Aorta (tissue), 5 donors: ENCODE measurements around the gene YOD1. TPM values are rescaled to one million over a fixed set of nuclear protein-coding genes. Genes with fewer than 3 reads are reported as not detected.

Source experiments
- ATAC-seq: fragments of 200-7000 bp; cut with Tn5 transposase; one replicate; pipeline ENCODE4 v1.9.1; 2022; ENCODE audit warnings: moderate library complexity; ENCODE audit not compliant: low FRiP score
- DNase-seq, 2 donors: peaks; one replicate each; pipeline ENCODE4 v3.0.0-alpha.2; 2020
- H3K27ac ChIP-seq, 2 donors: one replicate each; pipeline ENCODE4 v1.5.1; 2013; ENCODE audit warnings: low read length in 2 of 2, mild to moderate bottlenecking in 2 of 2, moderate library complexity in 2 of 2, control low read depth in 1 of 2, inconsistent platforms in 1 of 2, low read depth in 1 of 2
- H3K27me3 ChIP-seq, 2 donors: one replicate each; pipeline ENCODE4 v1.6.1; 2013; ENCODE audit warnings: control low read depth in 1 of 2, low read length in 1 of 2, mild to moderate bottlenecking in 1 of 2, moderate library complexity in 1 of 2; ENCODE audit not compliant: insufficient read depth in 2 of 2, control insufficient read depth in 1 of 2
- H3K36me3 ChIP-seq, 2 donors: one replicate each; pipeline ENCODE4 v1.6.1; 2013; ENCODE audit warnings: control low read depth in 1 of 2, low read length in 1 of 2, mild to moderate bottlenecking in 1 of 2; ENCODE audit not compliant: insufficient read depth in 2 of 2, control insufficient read depth in 1 of 2
- H3K4me1 ChIP-seq, 2 donors: one replicate each; pipeline ENCODE4 v1.6.1; 2013; ENCODE audit warnings: low read length in 2 of 2, control low read depth in 1 of 2, mild to moderate bottlenecking in 1 of 2, moderate library complexity in 1 of 2; ENCODE audit not compliant: insufficient read depth in 2 of 2, control insufficient read depth in 1 of 2
- H3K4me3 ChIP-seq, 2 donors: one replicate each; pipeline ENCODE4 v1.5.1; 2013; ENCODE audit warnings: low read length in 2 of 2, control low read depth in 1 of 2, mild to moderate bottlenecking in 1 of 2
- H3K9me3 ChIP-seq: one replicate; pipeline ENCODE4 v1.6.1; 2013; ENCODE audit warnings: mild to moderate bottlenecking, low read length; ENCODE audit not compliant: control insufficient read depth
- WGBS, 2 donors: extraction: QIAGEN DNeasy Blood & Tissue Kit; methylation state at CpG; one replicate each; pipeline ENCODE4 v1.1.7; 2013; 5-methylcytosine and 5-hydroxymethylcytosine counted together
- intact Hi-C, 2 donors: fragments of 100-400 bp; cut with DNase I; formaldehyde crosslinking; loops; one replicate each; pipeline versions ENCODE4 v1.14.2 to v1.15.0; 2022
- polyA plus RNA-seq, 2 donors: library from polyadenylated mRNA; stranded (reverse); fragments of 200-250 nt; gene quantifications; one replicate each; pipeline ENCODE4 v1.2.3, GENCODE V29; 2013
- total RNA-seq, 2 donors: library from RNA; stranded (reverse); fragmentation: NEBNext Ultra II Directional; extraction: Animal tissue kit (Norgen Biotek cat#: 25700); gene quantifications; one replicate each; pipeline ENCODE4 v1.2.1, GENCODE V29; 2021
- donor health status: healthy with polysubstance abuse.
- donor health status: Bipolar disorder and iron deficiency.
- donor health status: DM: no; HTN: no; CAD: no.
- donor health status: DM: no; HTN: no; CAD: no.
- donor health status: DM: yes; HTN: yes; CAD: no.

Gene YOD1
- total and polyA plus RNA-seq, 4 donors = 0.75 to 6.6 (median 4.1) TPM

DNA sequence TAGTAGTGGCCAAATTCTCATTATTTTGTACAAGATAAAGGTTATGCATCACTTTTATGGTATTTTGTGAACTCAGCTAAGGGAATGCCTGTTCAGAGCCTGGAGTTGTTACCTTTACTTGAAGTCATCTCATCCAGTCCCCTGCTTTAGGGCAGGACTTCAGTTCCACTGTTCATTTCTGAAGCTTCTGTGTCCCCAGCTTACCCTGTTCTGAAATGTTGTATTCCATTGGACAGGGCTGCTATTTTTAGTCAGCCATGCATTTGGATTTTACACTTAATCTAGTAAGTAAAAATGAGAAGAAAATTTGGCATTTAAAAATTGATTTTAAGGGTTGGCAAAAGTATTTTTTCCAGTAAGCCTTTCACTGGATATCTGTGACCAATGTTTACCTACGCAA lies 26.0 kb upstream of the YOD1 start:
- no peaks in the 10 kb centered on the region for H3K27me3 ChIP-seq
- WGBS, 2 donors = 88 to 97% methylated on average over 1 of the region's 1 CpG
- H3K4me3 ChIP-seq = no peak overlapping the region
- no peaks in the 10 kb centered on the region for H3K9me3 ChIP-seq
- H3K36me3 ChIP-seq = no peaks in the 10 kb centered on the region
- intact Hi-C loops = loop anchor here in 1 of 2 donors (1.0 kb wide), 1 partner anchor 27 kb away; no protein-coding TSS in a partner anchor
- DNase-seq (no peak), ATAC-seq (no peak)
- no peaks in the 10 kb centered on the region for H3K4me1 ChIP-seq
- H3K27ac ChIP-seq = no peak overlapping the region

GRCh38 chr1:207076181-207076955 lies 25.4 kb upstream of the YOD1 start:
- no peaks in the 10 kb centered on the region for H3K9me3 ChIP-seq
- H3K4me3 ChIP-seq = no peak overlapping the region
- H3K4me1 ChIP-seq = no peaks in the 10 kb centered on the region
- no peaks in the 10 kb centered on the region for H3K36me3 ChIP-seq
- 66 to 73% methylated on average over 5 of the region's 5 CpGs for WGBS, 2 donors
- intact Hi-C loops = no loop called here
- ATAC-seq = no peak
- no peak overlapping the region for H3K27ac ChIP-seq
- DNase-seq = no peak
- no peaks in the 10 kb centered on the region for H3K27me3 ChIP-seq

- no peaks in the 10 kb centered on the region for H3K9me3 ChIP-seq
- peaks cover 0 to 1% of the 10 kb centered on the region in 2 donors for H3K36me3 ChIP-seq
- no peaks in the 10 kb centered on the region for H3K4me1 ChIP-seq
- ATAC-seq (no peak), DNase-seq (no peak)
- H3K27ac ChIP-seq = no peak overlapping the region
- H3K27me3 ChIP-seq = no peaks in the 10 kb centered on the region
- 69 to 74% methylated on average over 4 of the region's 4 CpGs for WGBS, 2 donors
- intact Hi-C loops = no loop called here
- H3K4me3 ChIP-seq = no peak overlapping the region
Measured at GRCh38 chr1:207073906-207074820, 23.2 kb upstream of the YOD1 start.

- no peak overlapping the region for H3K27ac ChIP-seq
- peaks cover 0 to 3% of the 10 kb centered on the region in 2 donors for H3K36me3 ChIP-seq
- no peaks in the 10 kb centered on the region for H3K4me1 ChIP-seq
- intact Hi-C loops = no loop called here
- H3K9me3 ChIP-seq = no peaks in the 10 kb centered on the region
- no peaks in the 10 kb centered on the region for H3K27me3 ChIP-seq
- WGBS, 2 donors = 81 to 82% methylated on average over 8 of the region's 8 CpGs
- no peak for ATAC-seq
- no peak for DNase-seq
- no peak overlapping the region for H3K4me3 ChIP-seq
Measured at GRCh38 chr1:207072233-207072632, 21.2 kb upstream of the YOD1 start.

DNA sequence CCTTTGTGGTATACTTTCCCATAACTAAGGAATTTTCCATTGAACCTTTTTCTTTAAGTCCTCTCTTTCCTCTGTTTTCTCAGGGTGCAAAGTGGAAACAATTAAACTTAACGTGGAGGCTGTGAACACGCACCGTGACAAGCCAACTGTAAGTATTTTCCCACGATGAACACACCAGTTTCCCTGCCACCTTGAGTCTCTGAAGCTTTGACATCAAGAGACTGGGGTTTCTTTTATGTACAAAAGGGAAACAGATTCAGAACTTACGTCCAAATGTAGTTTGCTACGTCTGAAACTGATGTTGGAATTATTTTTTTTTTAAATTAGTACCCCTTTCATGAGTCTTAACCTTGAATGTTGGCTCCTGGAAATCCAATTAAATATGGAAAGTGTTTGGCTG lies 20.4 kb upstream of the YOD1 start:
- WGBS, 2 donors = 85 to 86% methylated on average over 6 of the region's 6 CpGs
- no peaks in the 10 kb centered on the region for H3K4me1 ChIP-seq
- intact Hi-C loops = no loop called here
- H3K36me3 ChIP-seq = peaks cover 0 to 3% of the 10 kb centered on the region in 2 donors
- H3K9me3 ChIP-seq = no peaks in the 10 kb centered on the region
- no peaks in the 10 kb centered on the region for H3K27me3 ChIP-seq
- ATAC-seq (no peak), DNase-seq (no peak)
- no peak overlapping the region for H3K4me3 ChIP-seq
- H3K27ac ChIP-seq = no peak overlapping the region

- peaks cover 0 to 3% of the 10 kb centered on the region in 2 donors for H3K36me3 ChIP-seq
Measured at GRCh38 chr1:207070811-207071210, 19.8 kb upstream of the YOD1 start.

GRCh38 chr1:207069858-207070506 lies 19.0 kb upstream of the YOD1 start:
- Histone ChIP-seq H3K4me1 (no peaks in the 10 kb centered on the region), H3K27me3 (no peaks in the 10 kb centered on the region), H3K4me3 (no peak overlapping the region), H3K36me3 (peaks cover 0 to 3% of the 10 kb centered on the region in 2 donors), H3K9me3 (no peaks in the 10 kb centered on the region), H3K27ac (no peak overlapping the region)
- intact Hi-C loops = no loop called here
- no peak for DNase-seq
- WGBS, 2 donors = 92 to 94% methylated on average over 5 of the region's 5 CpGs
- ATAC-seq = no peak

More at GRCh38 chr1:207070811-207071210, 19.8 kb upstream of the YOD1 start:
- no peak overlapping the region for H3K27ac ChIP-seq
- H3K4me1 ChIP-seq = no peaks in the 10 kb centered on the region
- no peaks in the 10 kb centered on the region for H3K27me3 ChIP-seq
- 93 to 96% methylated on average over 4 of the region's 4 CpGs for WGBS, 2 donors
- no peaks in the 10 kb centered on the region for H3K9me3 ChIP-seq
- ATAC-seq = no peak
- intact Hi-C loops = no loop called here
- DNase-seq = no peak
- H3K4me3 ChIP-seq = no peak overlapping the region

DNA sequence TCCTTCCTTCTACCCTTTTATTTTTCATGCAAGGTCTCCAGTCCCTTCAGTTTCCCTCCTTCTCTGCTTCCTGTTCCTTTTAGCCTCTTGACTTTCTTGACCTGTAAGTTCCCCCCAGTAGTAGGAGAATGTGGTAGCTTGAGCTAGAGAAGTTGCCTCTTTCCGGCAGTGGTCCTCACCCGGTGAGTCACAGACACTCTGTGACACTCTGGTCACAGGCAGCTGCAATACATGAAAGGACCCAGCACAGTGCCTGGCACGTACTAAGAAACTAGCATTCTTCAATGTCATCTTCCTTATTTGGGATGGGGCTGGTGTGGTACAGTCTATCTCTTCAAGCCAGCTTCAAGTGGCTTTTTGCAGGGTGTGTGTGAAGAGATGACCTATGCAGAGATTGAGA lies 18.1 kb upstream of the YOD1 start:
- Histone ChIP-seq H3K9me3 (no peaks in the 10 kb centered on the region), H3K4me1 (no peaks in the 10 kb centered on the region), H3K36me3 (peaks cover 0 to 3% of the 10 kb centered on the region in 2 donors), H3K27ac (no peak overlapping the region), H3K4me3 (no peak overlapping the region), H3K27me3 (no peaks in the 10 kb centered on the region)
- intact Hi-C loops = no loop called here
- ATAC-seq (no peak), DNase-seq (no peak)
- 84 to 92% methylated on average over 3 of the region's 3 CpGs for WGBS, 2 donors
